KG1 (cell line): ENCODE results near the gene ARHGEF16.

Experiments
- DNase-seq: peaks from one replicate; lab custom pipeline; 2025; lab: John Stamatoyannopoulos, UW

Gene ARHGEF16

DNA sequence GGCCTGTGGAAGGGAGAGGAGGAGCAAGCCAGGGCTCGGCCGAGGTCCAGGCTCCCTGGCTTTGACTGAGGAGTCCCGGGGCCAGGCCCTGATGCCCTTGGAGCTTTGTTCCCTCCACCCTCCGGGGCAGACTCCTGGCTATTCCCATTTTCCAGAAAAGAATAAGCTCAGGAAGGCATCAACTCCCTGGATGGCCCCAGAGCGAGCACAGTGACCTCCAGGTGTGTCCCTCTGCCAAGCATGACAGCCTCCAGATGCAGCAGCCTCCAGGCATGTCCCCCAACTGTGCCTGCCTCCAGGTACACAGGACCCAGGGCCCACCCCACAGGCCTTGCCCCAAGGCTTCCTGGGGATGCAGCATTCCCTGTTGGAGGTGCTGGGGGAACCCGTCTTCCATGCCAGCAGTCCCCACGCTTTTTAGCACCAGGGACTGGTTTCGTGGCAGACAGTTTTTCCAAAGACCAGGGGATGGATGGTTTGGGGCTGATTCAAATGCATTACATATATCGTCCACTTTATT is 15.7 kb upstream of the ARHGEF16 start:
- DNase-seq: no peak

DNA sequence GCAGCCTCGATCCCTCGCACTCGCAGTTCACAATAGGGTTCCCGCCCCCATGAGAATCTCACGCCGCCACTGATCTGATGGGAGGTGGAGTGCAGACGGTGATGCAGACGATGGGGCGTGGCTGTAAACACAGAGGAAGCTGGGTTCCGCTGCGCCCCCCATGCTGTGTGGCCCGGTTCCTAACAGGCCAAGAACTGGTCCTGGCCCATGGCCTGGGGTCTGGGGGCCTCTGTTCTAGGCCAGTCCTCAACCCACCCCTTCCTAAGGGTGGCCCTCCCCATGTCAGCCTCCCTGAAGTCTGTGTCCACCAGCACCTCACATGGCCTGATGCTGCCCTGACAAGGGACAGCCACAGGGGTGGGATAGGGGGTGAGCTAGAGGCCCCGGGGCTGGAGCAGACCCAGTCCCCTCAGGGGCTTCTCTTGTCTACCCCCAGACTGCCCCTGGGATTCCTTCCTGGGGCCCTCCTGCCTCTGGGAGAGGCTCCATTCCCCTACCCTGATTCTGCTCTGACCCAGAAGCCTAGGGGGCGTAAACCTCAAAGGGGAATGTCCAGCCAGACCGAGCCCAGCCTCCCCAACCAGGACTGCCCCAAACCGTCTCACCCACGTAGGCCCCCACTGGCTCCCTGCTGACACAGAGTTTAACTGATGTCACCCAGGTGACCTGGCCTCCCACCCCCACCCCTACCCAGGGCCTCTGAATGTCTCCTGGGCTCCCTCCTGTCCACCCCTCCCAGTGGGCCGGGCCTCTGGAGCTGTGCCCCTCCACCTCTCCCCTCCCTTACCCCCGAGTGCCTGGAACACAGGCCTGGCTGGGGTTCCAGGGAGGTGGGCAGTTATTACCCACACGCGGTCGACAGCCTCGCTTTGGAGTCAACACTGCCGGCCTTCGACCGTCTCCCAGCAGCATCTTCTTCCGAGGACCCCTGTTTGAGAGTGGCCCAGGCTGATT is 14.8 kb upstream of the ARHGEF16 start:
- DNase-seq: no peak

DNA sequence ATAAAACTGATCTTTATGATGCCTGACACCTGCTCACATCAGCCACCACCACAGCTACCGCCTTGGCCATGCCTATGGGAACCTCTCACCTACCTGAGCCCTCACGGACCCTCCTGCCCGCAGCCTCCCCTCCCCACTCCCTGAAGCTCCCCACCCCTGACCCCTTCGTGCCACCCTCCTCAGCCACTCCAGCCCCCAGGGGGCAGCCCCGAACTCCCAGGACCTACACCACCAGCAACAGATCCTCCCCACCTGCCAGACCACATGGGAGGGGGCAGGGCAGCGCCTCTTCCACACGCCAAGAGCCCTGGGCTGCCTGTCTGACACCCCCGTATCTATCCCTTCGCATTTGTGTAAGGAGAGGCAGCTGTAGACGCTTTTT is 14.2 kb upstream of the ARHGEF16 start:
- no peak for DNase-seq

- DNase-seq: no peak
Observed at GRCh38 chr1:3440711-3441409, 13.6 kb upstream of the ARHGEF16 start.

DNA sequence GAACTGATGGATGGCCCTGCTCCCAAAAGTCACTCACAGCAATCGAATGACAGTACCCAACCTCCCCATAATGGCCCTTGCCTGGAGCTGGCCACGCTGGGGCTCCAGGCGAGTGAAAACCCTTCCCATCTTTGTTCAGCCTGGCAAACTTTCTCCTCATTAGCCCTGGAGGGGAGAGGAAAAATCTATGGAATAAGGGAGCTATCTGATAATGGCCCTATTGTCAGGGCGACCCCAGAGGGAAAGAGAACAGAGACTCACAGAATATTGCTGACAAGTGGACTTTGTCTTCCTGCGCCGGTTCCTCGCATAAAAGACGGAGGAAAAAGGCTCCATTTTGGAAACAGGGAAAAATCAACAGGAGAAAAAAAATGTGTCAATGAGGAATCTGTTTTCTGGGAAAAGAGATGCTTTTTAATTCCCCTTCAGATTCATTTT is 13.0 kb upstream of the ARHGEF16 start:
- no peak for DNase-seq

- DNase-seq: no peak
Observed at GRCh38 chr1:3441880-3442279, 12.6 kb upstream of the ARHGEF16 start.

GRCh38 chr1:3442331-3442730 is 12.1 kb upstream of the ARHGEF16 start:
- DNase-seq: no peak

DNA sequence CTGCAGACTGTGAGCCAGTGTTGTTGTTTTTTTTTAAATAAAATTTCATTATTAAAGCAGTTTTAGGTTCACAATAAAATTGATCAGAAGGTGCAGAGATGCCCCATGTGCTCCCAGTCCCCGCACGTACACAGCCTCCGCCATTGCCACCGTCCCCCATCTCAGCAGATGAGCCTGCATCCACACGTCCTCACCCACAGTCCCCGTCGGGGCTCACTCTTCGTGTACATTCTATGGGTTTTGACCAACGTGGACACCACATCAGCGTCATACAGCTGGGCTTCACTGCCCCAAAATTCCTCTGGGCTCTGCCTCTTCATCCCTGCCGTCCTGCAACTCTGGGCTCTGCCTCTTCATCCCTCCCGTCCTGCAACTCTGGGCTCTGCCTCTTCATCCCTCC is 11.6 kb upstream of the ARHGEF16 start:
- no peak for DNase-seq

- DNase-seq: no peak
Observed at GRCh38 chr1:3443807-3444206, 10.7 kb upstream of the ARHGEF16 start.

GRCh38 chr1:3444298-3444697 is 10.2 kb upstream of the ARHGEF16 start:
- no peak for DNase-seq

GRCh38 chr1:3444736-3445135 is 9.7 kb upstream of the ARHGEF16 start:
- DNase-seq: no peak

DNA sequence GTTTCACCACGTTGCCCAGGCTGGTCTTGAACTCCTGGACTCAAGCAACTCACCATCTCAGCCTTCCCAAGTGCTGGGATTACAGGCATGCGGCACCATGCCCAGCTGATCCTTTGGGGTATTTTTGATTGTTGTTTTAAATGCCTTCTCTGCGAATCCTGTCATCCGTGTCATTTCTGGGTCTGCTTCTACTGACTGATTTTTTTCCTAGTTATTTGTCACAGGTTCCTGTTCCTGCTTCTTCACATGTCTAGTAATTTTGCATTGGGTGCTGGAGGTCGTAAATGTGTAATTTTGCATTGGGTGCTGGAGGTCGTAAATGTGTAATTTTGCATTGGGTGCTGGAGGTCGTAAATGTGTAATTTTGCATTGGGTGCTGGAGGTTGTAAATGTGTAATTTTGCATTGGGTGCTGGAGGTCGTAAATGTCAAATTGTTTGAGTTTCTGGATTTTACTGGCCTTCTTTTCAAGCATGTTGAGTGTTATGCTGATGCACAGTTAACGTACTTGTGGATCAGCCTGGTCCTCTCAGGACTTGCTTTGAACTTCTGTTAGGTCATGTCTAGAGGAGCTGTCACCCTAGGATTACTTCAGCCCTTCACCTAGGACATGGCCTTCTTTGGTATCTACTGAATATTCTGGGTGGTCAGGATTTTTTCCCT is 4.1 kb upstream of the ARHGEF16 start:
- no peak for DNase-seq

GRCh38 chr1:3450983-3451382 is 3.5 kb upstream of the ARHGEF16 start:
- DNase-seq: no peak

DNA sequence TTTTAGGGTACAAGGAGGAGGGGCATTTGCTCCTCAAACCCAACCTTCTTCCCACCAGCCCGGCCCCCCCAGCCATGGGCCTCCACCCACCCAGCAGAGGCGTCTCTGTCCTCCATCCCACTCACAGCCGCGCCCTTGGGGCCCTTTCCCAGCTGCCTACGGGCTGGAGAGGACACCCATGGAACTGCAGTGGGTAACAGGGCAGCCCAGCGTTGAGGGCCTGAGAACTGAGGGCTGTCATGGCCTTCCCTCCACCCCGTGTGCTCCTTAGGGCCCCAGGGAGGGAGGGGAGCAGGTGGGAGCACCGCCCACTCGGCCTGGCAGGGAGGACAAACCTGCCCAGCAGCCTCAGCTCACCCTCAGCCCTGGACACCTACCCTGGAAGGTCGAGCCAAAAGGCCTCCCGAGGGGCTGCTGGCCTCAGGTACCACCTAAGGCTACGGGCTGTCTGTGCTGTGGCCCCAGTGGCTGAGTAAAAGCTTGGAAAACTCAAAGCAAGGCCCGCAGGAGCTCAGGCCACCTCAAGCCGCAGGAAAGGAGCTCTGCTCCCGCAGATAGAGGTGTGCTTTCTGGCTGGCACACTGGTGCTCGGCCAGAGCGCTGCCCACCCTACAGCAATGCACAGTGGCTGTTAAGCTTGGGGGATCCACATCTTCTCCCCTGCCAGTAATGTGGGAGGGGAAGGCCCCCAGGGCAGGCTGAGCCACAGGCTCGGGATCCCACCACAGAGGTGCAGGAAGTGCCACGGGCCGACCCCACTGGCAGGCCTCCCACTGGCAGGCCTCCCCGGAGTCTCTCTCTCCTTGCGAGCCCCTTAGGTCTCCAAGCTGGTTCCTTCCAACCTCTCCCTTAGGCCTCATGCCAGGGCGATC is 2.2 kb upstream of the ARHGEF16 start:
- no peak for DNase-seq

GRCh38 chr1:3452866-3453175 is 1.6 kb upstream of the ARHGEF16 start:
- DNase-seq: no peak

DNA sequence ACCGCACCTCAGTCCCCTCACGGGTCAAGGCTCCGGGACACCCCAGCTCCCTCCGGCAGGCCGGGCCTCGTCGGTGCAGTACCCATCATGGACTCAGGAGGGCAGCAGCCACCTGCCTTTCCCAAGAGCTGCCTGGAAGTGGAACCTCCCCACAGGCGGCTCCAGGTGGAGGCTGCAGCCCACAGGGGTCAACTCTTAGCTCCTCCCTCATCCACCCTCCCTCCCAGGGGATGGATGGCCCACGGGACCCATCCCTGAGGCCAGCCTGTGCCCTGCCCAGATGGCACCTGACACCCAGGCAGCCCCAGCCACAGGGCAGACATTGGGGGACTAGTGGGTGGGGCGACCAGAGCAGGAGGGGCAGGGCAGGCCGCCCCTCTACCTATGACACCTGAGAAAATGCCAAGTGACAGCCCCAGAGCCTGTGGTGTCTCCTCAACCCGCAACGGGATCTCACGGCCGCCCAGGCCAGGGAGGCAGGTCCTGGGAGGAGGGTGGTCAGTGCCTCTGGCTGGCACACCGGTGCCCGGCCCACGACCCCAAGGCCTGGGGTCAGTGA is 1.2 kb upstream of the ARHGEF16 start:
- peak; percentile 9 for DNase-seq

GRCh38 chr1:3454811-3455618 is 550 bp downstream of the ARHGEF16 start:
- peak; percentile 4 for DNase-seq

- no peak for DNase-seq
Observed at GRCh38 chr1:3455670-3456448, 1.4 kb downstream of the ARHGEF16 start.

- DNase-seq: no peak
Observed at GRCh38 chr1:3456449-3456963, 2.0 kb downstream of the ARHGEF16 start.
